Measurements from ENCODE around the gene CHMP4A.
A peak's percentile ranks its signal among the peaks of the same experiment; 100 is the strongest.

- no peak for TF ChIP-seq TAF1 (IDR thresholded peaks at IDR 0.05; ENCODE audit: borderline replicate concordance, low read depth, low read length)
- no peak for TF ChIP-seq POLR2AphosphoS5 (IDR thresholded peaks at IDR 0.05; ENCODE audit: low read depth, low read length)
- TF ChIP-seq POLR2A (IDR thresholded peaks at IDR 0.05; ENCODE audit: low read depth, low read length) = 0 out of 2 replicates have a peak, but pooled peaks have one; percentile 1
These were observed 8.8 kb downstream of the CHMP4A start for GRCh38 chr14:24204163-24205146.

Data from GM12892 (cell line).